B cell (primary cell): ENCODE measurements around the gene SLC12A3. TPM values are rescaled to one million over a fixed set of nuclear protein-coding genes. Genes with fewer than 3 reads are reported as not detected.

ENCODE experiments used
- ATAC-seq: fragments of 200-7000 bp; cut with Tn5 transposase; one replicate; pipeline ENCODE4 v1.10.0; 2021; ENCODE audit warnings: low read depth, mild to moderate bottlenecking, moderate number of reproducible peaks, moderate library complexity
- CTCF ChIA-PET: fragments of 350-600 bp; sonication (Branson Sonifier 250); formaldehyde crosslinking; loops from one replicate; lab custom pipeline; 2021; ENCODE audit warnings: antibody characterized with exemption, inconsistent platforms; lab: Charles Lee
- POLR2A ChIA-PET: fragments of 350-600 bp; sonication (Branson Sonifier 250); formaldehyde crosslinking; loops from one replicate; lab custom pipeline; 2021; ENCODE audit warnings: antibody characterized with exemption; lab: Charles Lee
- DNase-seq: peaks from one replicate; pipeline ENCODE4 v3.0.0; 2013
- H2AFZ ChIP-seq: 2 replicates; pipeline ENCODE4 v1.6.1; 2012; ENCODE audit warnings: mild to moderate bottlenecking, low read depth, low read length; ENCODE audit not compliant: insufficient read depth, poor library complexity, severe bottlenecking
- H3K27ac ChIP-seq, 2 donors: 1 replicate in 1 of 2; 2 replicates in 1 of 2; pipeline ENCODE4 v1.5.1; 2012 to 2013; ENCODE audit warnings: low read length in 2 of 2, mild to moderate bottlenecking in 2 of 2, moderate library complexity in 1 of 2
- H3K27me3 ChIP-seq, 4 experiments: fragments of 200-600 bp in 1 of 4; sonication (generic) in 1 of 4; replicated peaks in 1 of 4; 1 replicate in 2 of 4; 2 replicates in 2 of 4; pipeline versions ENCODE4 v1.6.1 to v1.7.0; 2013 to 2016; ENCODE audit warnings: low read length in 3 of 4, mild to moderate bottlenecking in 2 of 4, mixed read lengths in 1 of 4, moderate library complexity in 1 of 4; ENCODE audit not compliant: insufficient read depth in 4 of 4, control insufficient read depth in 3 of 4; ENCODE audit errors: control extremely low read depth in 1 of 4
- H3K36me3 ChIP-seq, 2 experiments: replicated peaks in 1 of 2; 1 replicate in 1 of 2; 2 replicates in 1 of 2; pipeline versions ENCODE4 v1.6.1 to v1.7.1; 2013; ENCODE audit warnings: low read length in 1 of 2; ENCODE audit not compliant: insufficient read depth in 2 of 2, control insufficient read depth in 1 of 2; ENCODE audit errors: control extremely low read depth in 1 of 2, extremely low read depth in 1 of 2
- H3K4me1 ChIP-seq, 2 donors: fragments of 200-600 bp in 1 of 2; sonication (generic) in 1 of 2; 1 replicate in 1 of 2; 2 replicates in 1 of 2; pipeline versions ENCODE4 v1.5.1 to v1.6.1; 2013 to 2017; ENCODE audit warnings: low read length in 2 of 2; ENCODE audit not compliant: control insufficient read depth in 2 of 2, insufficient read depth in 2 of 2
- H3K4me2 ChIP-seq: replicated peaks from 2 replicates; pipeline ENCODE3; 2012; ENCODE audit warnings: mild to moderate bottlenecking, low read depth, low read length; ENCODE audit not compliant: poor library complexity, severe bottlenecking
- H3K4me3 ChIP-seq, 5 experiments: fragments of 200-600 bp in 1 of 5; sonication (generic) in 1 of 5; 1 replicate in 3 of 5; 2 replicates in 2 of 5; pipeline versions ENCODE4 v1.5.1 to v1.7.0; 2011 to 2016; ENCODE audit warnings: low read length in 4 of 5, mild to moderate bottlenecking in 4 of 5, low read depth in 2 of 5, control low read depth in 1 of 5, moderate library complexity in 1 of 5; ENCODE audit not compliant: insufficient read depth in 1 of 5; ENCODE audit errors: control extremely low read depth in 1 of 5, extremely low read depth in 1 of 5
- H3K79me2 ChIP-seq: fragments of 200-600 bp; sonication (generic); one replicate; pipeline ENCODE4 v1.6.0; 2016; ENCODE audit warnings: low read length; ENCODE audit not compliant: control insufficient read depth, insufficient read depth
- H3K9ac ChIP-seq: fragments of 200-600 bp; sonication (generic); 2 replicates; pipeline ENCODE4 v1.6.1; 2017; ENCODE audit warnings: mild to moderate bottlenecking, low read length, moderate library complexity
- H3K9me3 ChIP-seq, 3 donors: one replicate each; pipeline versions ENCODE4 v1.6.1 to v1.7.1; 2013; ENCODE audit warnings: low read length in 2 of 3; ENCODE audit not compliant: control insufficient read depth in 2 of 3, insufficient read depth in 1 of 3; ENCODE audit errors: control extremely low read depth in 1 of 3
- H4K20me1 ChIP-seq: 2 replicates; pipeline ENCODE4 v1.6.0; 2012; ENCODE audit warnings: mild to moderate bottlenecking, low read length; ENCODE audit not compliant: insufficient read depth, control insufficient read depth, poor library complexity, severe bottlenecking
- H3K27ac Mint-ChIP-seq: one replicate; pipeline ENCODE4 v1.8.0; 2021; ENCODE audit warnings: mixed read lengths
- H3K27me3 Mint-ChIP-seq: one replicate; pipeline ENCODE4 v1.8.0; 2021; ENCODE audit warnings: mixed read lengths
- H3K4me1 Mint-ChIP-seq: one replicate; pipeline ENCODE4 v1.8.0; 2021; ENCODE audit warnings: mixed read lengths
- H3K4me3 Mint-ChIP-seq: one replicate; pipeline ENCODE4 v1.8.0; 2021; ENCODE audit warnings: mixed read lengths
- H3K9me3 Mint-ChIP-seq: one replicate; pipeline ENCODE4 v1.8.0; 2022; ENCODE audit warnings: mixed read lengths; ENCODE audit not compliant: insufficient read depth
- CTCF ChIP-seq: fragments of 200-600 bp; IDR thresholded peaks from one replicate; pipeline ENCODE4 v1.8.0; 2022; ENCODE audit warnings: antibody characterized with exemption, mild to moderate bottlenecking
- EZH2 ChIP-seq: IDR thresholded peaks from 2 replicates; pipeline ENCODE4 v1.6.1; 2012; ENCODE audit warnings: borderline replicate concordance, low read depth, mild to moderate bottlenecking, moderate library complexity, low read length; ENCODE audit not compliant: insufficient read depth, poor library complexity, severe bottlenecking
- WGBS: methylation state at CpG from one replicate; pipeline ENCODE4 v1.1.5; 2013; ENCODE audit warnings: missing lambda C conversion rate; ENCODE audit not compliant: insufficient coverage; 5-methylcytosine and 5-hydroxymethylcytosine counted together
- intact Hi-C: fragments of 100-400 bp; cut with micrococcal nuclease; formaldehyde crosslinking; loops from one replicate; pipeline ENCODE4 v1.10.0; 2022
- polyA plus RNA-seq: library from polyadenylated mRNA; depleted of rRNA; stranded (reverse); fragments of >200 nt; gene quantifications from 2 replicates; pipeline ENCODE4 v1.2.3, GENCODE V29; 2012
- total RNA-seq, 2 donors: library from RNA; stranded (reverse); fragments of 120-200 nt in 1 of 2; gene quantifications; 1 replicate in 1 of 2; 2 replicates in 1 of 2; pipeline versions ENCODE4 v1.2.3 to v1.2.4, GENCODE V29; 2013 to 2022

The SLC12A3 gene
- total and polyA plus RNA-seq, 2 donors (not counting 1 experiment from before 2014, with no cell fraction given), result 1.3 to 4.9 TPM

GRCh38 chr16:56910654-56911539 lies 45.9 kb downstream of the SLC12A3 start:
- H3K9me3 Mint-ChIP-seq, result no peaks in the 10 kb centered on the region
- no peaks in the 10 kb centered on the region for H3K79me2 ChIP-seq
- POLR2A ChIA-PET, result interaction anchor here (0.5 to 6.9 kb wide), 13 partner anchors 9 to 131 kb away, joined by 3 to 76 read pairs (median 6); partner anchors contain the start of genes HERPUD1 and NLRC5
- no peaks in the 10 kb centered on the region for H4K20me1 ChIP-seq
- peaks cover 58% of the 10 kb centered on the region for H3K4me1 Mint-ChIP-seq
- H3K27ac ChIP-seq, result peak overlapping the region; percentile 86 to 97
- H3K4me3 ChIP-seq, result peak overlapping the region in 1 of 5 experiments; percentile 48
- H3K27ac Mint-ChIP-seq, result peak overlapping the region; percentile 99
- DNase-seq (no peak), ATAC-seq (no peak)
- peak overlapping the region; percentile 73 for H3K4me3 Mint-ChIP-seq
- H3K9ac ChIP-seq, result peak overlapping the region; percentile 22
- intact Hi-C loops, result loop anchor here (5.0 to 10.0 kb wide), 3 partner anchors 41 to 306 kb away; partner anchors contain the start of genes MT2A and SLC12A3
- H3K27me3 Mint-ChIP-seq, result no peaks in the 10 kb centered on the region
- no peak for TF ChIP-seq EZH2
- TF ChIP-seq CTCF, result no peak
- H3K4me1 ChIP-seq, result peaks cover 43 to 59% of the 10 kb centered on the region in 2 donors
- CTCF ChIA-PET, result interaction anchor here (0.8 to 3.3 kb wide), 15 partner anchors 9 to 134 kb away, joined by 3 to 15 read pairs (median 4); partner anchors contain the start of genes HERPUD1 and NLRC5
- H2AFZ ChIP-seq, result no peak overlapping the region
- 61% methylated on average over 11 of the region's 12 CpGs for WGBS
- no peaks in the 10 kb centered on the region for H3K36me3 ChIP-seq
- H3K4me2 ChIP-seq, result peak overlapping the region; percentile 71
- H3K9me3 ChIP-seq, result no peaks in the 10 kb centered on the region
- no peaks in the 10 kb centered on the region for H3K27me3 ChIP-seq
